Right lobe of liver (tissue), 6 donors: ENCODE data around the gene RABGEF1. TPM values are rescaled to one million over a fixed set of nuclear protein-coding genes. Genes with fewer than 3 reads are reported as not detected.

ENCODE experiments used
- ATAC-seq, 4 donors: fragments of 200-7000 bp; cut with Tn5 transposase; one replicate each; pipeline ENCODE4 v1.9.1; 2020; ENCODE audit warnings: mild to moderate bottlenecking in 4 of 4, moderate library complexity in 4 of 4
- DNase-seq, 3 donors: peaks; one replicate each; pipeline ENCODE4 v3.0.0-alpha.2; 2020
- H3K27ac ChIP-seq, 3 donors: fragments of 200-600 bp; one replicate each; pipeline ENCODE4 v1.8.0; 2022
- H3K27me3 ChIP-seq, 2 donors: fragments of 200-600 bp; one replicate each; pipeline ENCODE4 v1.8.0; 2022
- H3K36me3 ChIP-seq, 4 donors: fragments of 200-600 bp; sonication (generic) in 1 of 4; one replicate each; pipeline versions ENCODE4 v1.5.1 to v1.8.0; 2017 to 2022; ENCODE audit warnings: control low read depth in 1 of 4
- H3K4me1 ChIP-seq, 4 donors: fragments of 200-600 bp; sonication (generic) in 1 of 4; one replicate each; pipeline versions ENCODE4 v1.5.1 to v1.8.0; 2017 to 2022; ENCODE audit warnings: control low read depth in 1 of 4
- H3K4me3 ChIP-seq, 3 donors: fragments of 200-600 bp; one replicate each; pipeline ENCODE4 v1.8.0; 2022
- H3K9me3 ChIP-seq, 4 donors: fragments of 200-600 bp; sonication (generic) in 1 of 4; one replicate each; pipeline versions ENCODE4 v1.5.1 to v1.8.0; 2017 to 2022; ENCODE audit warnings: control low read depth in 1 of 4
- CTCF ChIP-seq, 4 donors: fragments of 200-600 bp in 3 of 4; fragments of 450-650 bp in 1 of 4; IDR thresholded peaks; one replicate each; pipeline versions ENCODE4 v1.5.1 to v1.8.0; 2016 to 2022; ENCODE audit warnings: antibody characterized with exemption in 4 of 4, mild to moderate bottlenecking in 2 of 4
- POLR2A ChIP-seq: fragments of 450-650 bp; IDR thresholded peaks from one replicate; pipeline ENCODE4 v1.6.1; 2017; ENCODE audit warnings: antibody characterized with exemption, mild to moderate bottlenecking
- WGBS: methylation state at CpG from one replicate; pipeline ENCODE4 v1.1.6; 2018; ENCODE audit warnings: low coverage, low lambda C conversion rate; ENCODE audit not compliant: insufficient coverage; ENCODE audit errors: missing lambda C conversion rate; 5-methylcytosine and 5-hydroxymethylcytosine counted together
- intact Hi-C, 2 donors: fragments of 100-400 bp; cut with DNase I; formaldehyde crosslinking; loops; one replicate each; pipeline versions ENCODE4 v1.11.2 to v1.14.1; 2022
- total RNA-seq, 6 experiments: library from RNA; depleted of rRNA in 2 of 6; stranded (reverse); fragments of >200 nt in 2 of 6; fragmentation: NEBNext Ultra II Directional in 3 of 6; extraction: Animal tissue kit (Norgen Biotek cat#: 25700) in 3 of 6; gene quantifications; one replicate each; pipeline versions ENCODE4 v1.1.0 to v1.2.4, GENCODE V29; 2016 to 2023
- donor health status: DM: no; HTN: yes; CAD: no.
- donor health status: DM: no; HTN: no; CAD: no.
- donor health status: DM: no; HTN: no; CAD: no.
- donor health status: DM: no; HTN: yes; CAD: no.
- donor health status: DM: no; HTN: yes; CAD: no.

RABGEF1 gene
- total RNA-seq, 6 experiments from 2014 or later: 7.3 to 13.8 (median 10.2) TPM

- DNase-seq (no peak), ATAC-seq (peak; percentile 65 to 89 (median 84))
- Histone ChIP-seq H3K4me1 (peaks cover 0 to 45% (median 10%) of the 10 kb centered on the region in 4 donors), H3K27ac (peak overlapping the region in 2 of 3 donors; percentile 60 to 82), H3K9me3 (no peaks in the 10 kb centered on the region), H3K4me3 (no peak overlapping the region), H3K36me3 (peaks cover 0 to 11% (median 4%) of the 10 kb centered on the region in 4 donors), H3K27me3 (no peaks in the 10 kb centered on the region)
- intact Hi-C loops: no loop called here
- TF ChIP-seq POLR2A (no peak), CTCF (IDR thresholded peaks at IDR 0.05) (no peak)
- WGBS: 29% methylated on average over 2 of the region's 2 CpGs
These were observed 36.4 kb downstream of the RABGEF1 start for GRCh38 chr7:66776800-66777442.

GRCh38 chr7:66778201-66778600 is 37.7 kb downstream of the RABGEF1 start:
- peaks cover 0 to 11% (median 4%) of the 10 kb centered on the region in 4 donors for H3K36me3 ChIP-seq
- H3K27ac ChIP-seq: peak overlapping the region in 1 of 3 donors; percentile 82
- no peaks in the 10 kb centered on the region for H3K27me3 ChIP-seq
- ATAC-seq (no peak), DNase-seq (no peak)
- 95% methylated on average over 4 of the region's 4 CpGs for WGBS
- H3K4me3 ChIP-seq: no peak overlapping the region
- peaks cover 0 to 49% (median 14%) of the 10 kb centered on the region in 4 donors for H3K4me1 ChIP-seq
- H3K9me3 ChIP-seq: no peaks in the 10 kb centered on the region
- no peak for TF ChIP-seq CTCF (IDR thresholded peaks at IDR 0.05)
- TF ChIP-seq POLR2A: no peak
- intact Hi-C loops: no loop called here

- 66% methylated on average over 5 of the region's 5 CpGs for WGBS
- ATAC-seq: no peak
These were observed 39.3 kb downstream of the RABGEF1 start for GRCh38 chr7:66779669-66780409.

More at GRCh38 chr7:66779669-66780409, 39.3 kb downstream of the RABGEF1 start:
- intact Hi-C loops: no loop called here
- H3K27me3 ChIP-seq: no peaks in the 10 kb centered on the region
- H3K36me3 ChIP-seq: peaks cover 0 to 11% (median 4%) of the 10 kb centered on the region in 4 donors
- H3K9me3 ChIP-seq: no peaks in the 10 kb centered on the region
- H3K4me1 ChIP-seq: peaks cover 0 to 45% (median 16%) of the 10 kb centered on the region in 4 donors
- H3K27ac ChIP-seq: peak overlapping the region in 1 of 3 donors; percentile 9
- no peak for DNase-seq
- TF ChIP-seq POLR2A (no peak), CTCF (IDR thresholded peaks at IDR 0.05) (no peak)
- H3K4me3 ChIP-seq: no peak overlapping the region
